Cardiac muscle cell (in vitro differentiated cells and primary cell): ENCODE results near the gene EDC4. TPM values are rescaled to one million over a fixed set of nuclear protein-coding genes. Genes with fewer than 3 reads are reported as not detected.

Experiments
- DNase-seq, 2 donors: peaks; one replicate each; pipeline versions ENCODE4 v3.0.0 to v3.0.0-alpha.2; 2010 to 2017; ENCODE audit warnings: low read depth in 1 of 2, low spot score in 1 of 2
- H3K27ac ChIP-seq: fragments of 200-600 bp; sonication (generic); 2 replicates; pipeline ENCODE4 v1.5.1; 2016
- H3K27me3 ChIP-seq: fragments of 200-600 bp; sonication (generic); 2 replicates; pipeline ENCODE4 v1.6.0; 2016; ENCODE audit warnings: control low read depth
- H3K36me3 ChIP-seq: fragments of 200-600 bp; sonication (generic); 2 replicates; pipeline ENCODE4 v1.5.1; 2016; ENCODE audit warnings: control low read depth
- H3K4me1 ChIP-seq: fragments of 200-600 bp; sonication (generic); 2 replicates; pipeline ENCODE4 v1.8.1; 2017; ENCODE audit warnings: low read depth, mild to moderate bottlenecking, mixed run types
- H3K4me3 ChIP-seq: fragments of 200-600 bp; sonication (generic); 2 replicates; pipeline ENCODE4 v1.5.1; 2016; ENCODE audit warnings: mild to moderate bottlenecking
- H3K9me3 ChIP-seq: fragments of 200-600 bp; sonication (generic); 2 replicates; pipeline ENCODE4 v1.5.1; 2017; ENCODE audit warnings: low read depth, mild to moderate bottlenecking, control low read depth
- polyA plus RNA-seq: library from polyadenylated mRNA; unstranded; fragments of >200 nt; fragmentation: Nextera tagmentation; extraction: Ambion mirVana; gene quantifications from 2 replicates; pipeline ENCODE4 v1.2.1, GENCODE V29; 2016
- total RNA-seq: library from RNA; depleted of rRNA; stranded (reverse); fragments of >200 nt; gene quantifications from 2 replicates; pipeline ENCODE4 v1.2.3, GENCODE V29; 2016
- TF ChIP-seq, protein P1 (sequence below): IDR thresholded peaks from 2 replicates; pipeline ENCODE4 v1.5.1; 2012; ENCODE audit warnings: low read depth, mild to moderate bottlenecking, low read length

EDC4 gene
- total and polyA plus RNA-seq, 2 experiments from 2014 or later = 87.8 to 95.7 TPM

DNA sequence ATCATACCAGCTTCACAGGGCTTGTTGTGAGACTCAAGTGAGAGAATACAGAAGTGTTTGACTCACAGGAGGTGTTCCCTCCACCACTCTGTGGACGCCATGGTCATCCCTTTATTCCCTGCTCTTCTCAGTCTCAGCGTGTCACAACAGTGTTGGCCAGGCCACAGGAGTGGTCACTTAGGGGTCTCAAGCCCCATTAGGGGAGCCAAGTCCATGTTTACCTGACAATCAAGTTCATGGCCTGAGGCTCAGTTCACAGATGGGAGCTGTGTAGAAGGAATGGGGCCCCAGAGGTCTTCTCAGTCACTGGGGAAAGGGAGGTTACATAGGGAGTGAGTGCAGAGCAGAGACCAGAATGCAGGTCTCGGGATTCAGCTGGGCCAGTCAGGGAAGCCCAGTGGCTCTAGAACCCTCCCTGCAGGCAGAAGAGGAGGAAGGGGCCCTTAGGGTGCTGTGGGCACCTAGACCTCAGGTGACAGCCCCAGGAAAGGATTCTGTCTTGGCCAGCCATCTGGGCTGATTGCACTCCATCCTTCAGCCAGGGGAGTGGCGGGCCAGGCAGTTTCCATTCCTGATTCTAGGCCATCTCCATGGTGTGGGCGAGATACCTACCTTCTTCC is 15.8 kb upstream of the EDC4 start:
- TF ChIP-seq, protein P1, sequence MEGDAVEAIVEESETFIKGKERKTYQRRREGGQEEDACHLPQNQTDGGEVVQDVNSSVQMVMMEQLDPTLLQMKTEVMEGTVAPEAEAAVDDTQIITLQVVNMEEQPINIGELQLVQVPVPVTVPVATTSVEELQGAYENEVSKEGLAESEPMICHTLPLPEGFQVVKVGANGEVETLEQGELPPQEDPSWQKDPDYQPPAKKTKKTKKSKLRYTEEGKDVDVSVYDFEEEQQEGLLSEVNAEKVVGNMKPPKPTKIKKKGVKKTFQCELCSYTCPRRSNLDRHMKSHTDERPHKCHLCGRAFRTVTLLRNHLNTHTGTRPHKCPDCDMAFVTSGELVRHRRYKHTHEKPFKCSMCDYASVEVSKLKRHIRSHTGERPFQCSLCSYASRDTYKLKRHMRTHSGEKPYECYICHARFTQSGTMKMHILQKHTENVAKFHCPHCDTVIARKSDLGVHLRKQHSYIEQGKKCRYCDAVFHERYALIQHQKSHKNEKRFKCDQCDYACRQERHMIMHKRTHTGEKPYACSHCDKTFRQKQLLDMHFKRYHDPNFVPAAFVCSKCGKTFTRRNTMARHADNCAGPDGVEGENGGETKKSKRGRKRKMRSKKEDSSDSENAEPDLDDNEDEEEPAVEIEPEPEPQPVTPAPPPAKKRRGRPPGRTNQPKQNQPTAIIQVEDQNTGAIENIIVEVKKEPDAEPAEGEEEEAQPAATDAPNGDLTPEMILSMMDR = no peak
- no peak overlapping the region for H3K27ac ChIP-seq
- DNase-seq = no peak
- H3K27me3 ChIP-seq = no peaks in the 10 kb centered on the region
- no peaks in the 10 kb centered on the region for H3K9me3 ChIP-seq
- no peak overlapping the region for H3K4me3 ChIP-seq
- H3K4me1 ChIP-seq = peaks cover 5% of the 10 kb centered on the region
- peaks cover 3% of the 10 kb centered on the region for H3K36me3 ChIP-seq

DNA sequence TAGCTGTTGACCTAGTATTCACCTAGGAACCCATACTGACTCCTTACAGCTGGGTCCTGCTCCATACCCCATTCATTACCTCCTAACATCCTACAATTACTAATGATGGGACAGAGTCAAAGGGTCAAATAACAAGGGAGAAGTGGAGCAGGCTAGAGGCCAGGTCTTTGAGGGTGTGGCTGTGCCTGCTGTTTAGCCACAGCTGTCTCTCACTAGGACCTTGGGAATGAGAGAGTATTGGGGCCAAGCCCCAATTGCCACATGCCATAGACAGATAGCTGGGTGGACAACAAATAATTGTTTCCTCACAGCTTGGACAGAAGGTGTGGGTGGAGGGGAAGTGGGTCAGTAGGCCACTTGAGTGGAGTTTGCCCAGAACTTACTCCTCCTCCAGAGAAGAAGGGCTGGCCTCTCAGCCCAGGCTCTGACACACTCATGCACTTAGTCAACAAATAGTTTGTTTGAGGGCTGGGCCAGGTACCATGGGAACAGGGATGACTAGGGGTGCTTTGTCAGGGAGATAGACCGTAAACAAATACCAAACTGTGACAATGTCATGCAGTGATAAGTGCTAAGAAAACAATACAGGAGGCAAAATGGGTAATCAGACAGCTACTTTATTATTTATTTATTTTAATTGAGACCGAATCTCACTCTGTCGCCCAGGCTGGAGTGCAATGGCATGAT is 15.2 kb upstream of the EDC4 start:
- TF ChIP-seq, protein P1 = no peak

DNA sequence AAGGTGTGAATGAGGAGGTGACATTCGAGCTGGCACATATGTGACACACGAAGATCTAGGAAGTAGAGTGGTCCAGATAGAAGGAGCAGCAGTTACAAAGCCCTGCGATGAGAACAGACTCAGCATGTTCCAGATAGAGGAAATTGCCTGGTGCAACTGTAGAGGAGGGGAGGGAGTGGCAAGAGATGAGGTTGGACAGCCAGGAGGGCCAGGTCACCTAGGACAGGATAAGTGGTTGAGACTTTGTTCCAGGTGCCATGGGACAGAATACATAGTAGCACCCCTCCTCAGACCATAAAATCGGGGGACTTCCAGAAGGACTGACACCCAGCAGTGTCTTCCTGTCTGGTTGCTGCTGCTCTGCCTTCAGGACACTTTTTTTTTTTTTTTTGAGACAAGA is 14.4 kb upstream of the EDC4 start:
- TF ChIP-seq, protein P1 = no peak
- Histone ChIP-seq H3K4me3 (no peak overlapping the region), H3K27ac (no peak overlapping the region), H3K36me3 (peaks cover 3% of the 10 kb centered on the region), H3K4me1 (peaks cover 12% of the 10 kb centered on the region), H3K9me3 (no peaks in the 10 kb centered on the region), H3K27me3 (no peaks in the 10 kb centered on the region)
- DNase-seq = no peak

More for the DNA sequence above, 15.2 kb upstream of the EDC4 start:
- Histone ChIP-seq H3K27ac (no peak overlapping the region), H3K36me3 (peaks cover 3% of the 10 kb centered on the region), H3K27me3 (no peaks in the 10 kb centered on the region), H3K4me3 (no peak overlapping the region), H3K4me1 (peaks cover 8% of the 10 kb centered on the region), H3K9me3 (no peaks in the 10 kb centered on the region)
- peak in 1 of 2 donors; percentile 93 for DNase-seq

DNA sequence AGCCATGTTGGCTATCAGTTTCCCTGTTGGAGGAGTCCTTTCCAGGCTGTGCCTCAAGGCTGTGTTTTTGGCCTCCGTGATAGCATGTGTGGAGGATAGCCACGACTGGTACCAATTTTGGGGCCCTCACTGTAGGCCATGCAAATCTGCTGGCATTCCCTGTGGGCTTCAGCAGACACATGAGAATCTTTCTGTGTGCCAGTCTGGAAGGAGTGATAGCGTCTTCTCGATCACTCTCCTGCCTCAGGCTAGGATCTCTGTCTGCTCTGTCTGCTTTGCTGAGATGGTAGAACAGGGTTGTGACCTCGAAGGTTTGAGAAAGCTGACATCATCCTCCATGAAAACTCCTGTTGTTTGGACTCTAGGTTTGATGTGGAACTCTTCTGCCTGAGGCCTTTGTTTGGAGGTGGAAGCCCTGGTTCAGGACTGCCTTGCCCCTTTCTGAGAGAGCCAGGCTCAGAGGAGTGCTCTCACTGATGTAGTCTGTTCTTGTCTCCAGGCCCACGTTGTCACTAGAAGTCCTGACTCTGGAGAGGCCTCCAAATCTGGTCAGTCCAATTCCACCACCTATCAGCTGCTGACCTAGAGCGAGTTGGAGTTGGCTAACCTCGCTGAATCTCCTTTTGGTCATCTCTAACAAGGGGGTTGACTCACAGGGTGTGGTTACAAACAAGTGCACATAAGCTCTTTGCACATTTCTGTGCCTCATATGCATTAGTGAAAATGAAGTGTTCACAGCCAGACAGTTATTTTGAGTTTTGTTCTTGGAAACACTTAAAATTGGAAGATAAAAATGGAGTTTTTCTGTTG is 12.1 kb upstream of the EDC4 start:
- no peak for DNase-seq
- TF ChIP-seq, protein P1 = no peak
- Histone ChIP-seq H3K4me1 (peaks cover 12% of the 10 kb centered on the region), H3K27me3 (no peaks in the 10 kb centered on the region), H3K9me3 (no peaks in the 10 kb centered on the region), H3K36me3 (peaks cover 3% of the 10 kb centered on the region), H3K4me3 (no peak overlapping the region), H3K27ac (no peak overlapping the region)

DNA sequence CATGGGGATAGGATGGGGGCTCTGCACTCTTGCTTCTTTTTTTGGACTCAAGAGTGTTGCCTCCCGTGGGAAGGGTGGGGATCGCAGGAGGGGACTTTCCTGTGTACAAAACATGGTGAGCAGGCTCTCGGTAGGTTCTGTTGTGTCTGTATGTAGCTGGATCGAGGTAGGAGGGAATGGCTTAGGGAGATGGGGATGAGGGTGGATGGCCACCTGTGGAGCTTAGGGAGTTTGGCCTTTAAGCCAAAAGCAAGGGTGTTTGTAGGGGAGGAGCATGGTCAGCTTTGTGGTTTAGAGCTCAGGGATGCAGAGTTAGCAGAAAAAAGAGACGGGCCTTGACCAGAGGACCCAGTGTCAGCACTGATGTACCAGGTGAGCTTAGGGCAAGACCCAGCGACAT is 11.0 kb upstream of the EDC4 start:
- Histone ChIP-seq H3K36me3 (peaks cover 6% of the 10 kb centered on the region), H3K27ac (no peak overlapping the region), H3K4me1 (peaks cover 12% of the 10 kb centered on the region), H3K9me3 (no peaks in the 10 kb centered on the region), H3K4me3 (no peak overlapping the region), H3K27me3 (no peaks in the 10 kb centered on the region)
- TF ChIP-seq, protein P1 = no peak
- DNase-seq = no peak
